Measurements from ENCODE around the gene CNP.

CNP gene

DNA sequence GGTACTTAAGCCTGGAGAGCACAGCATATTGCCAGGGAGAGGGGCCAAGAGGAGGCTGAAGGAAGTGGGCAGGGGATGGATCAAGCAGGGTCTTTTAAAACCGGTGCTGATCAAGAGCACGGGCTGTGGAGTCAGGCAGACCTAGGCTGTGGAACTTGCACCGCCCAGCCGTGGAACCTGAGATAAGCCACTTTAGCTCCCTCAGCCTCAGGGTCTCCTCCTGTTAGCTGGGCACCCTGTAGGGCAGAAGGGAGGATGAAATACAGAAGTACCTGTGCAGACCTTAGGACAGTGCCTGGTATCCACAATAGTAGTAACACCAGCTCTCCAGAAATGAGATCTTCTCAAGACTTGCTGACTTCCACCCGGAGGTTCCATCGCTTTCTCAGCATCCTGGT, 26.9 kb upstream of the CNP start:
- no peak for DNase-seq

GRCh38 chr17:41941168-41941567, 25.4 kb upstream of the CNP start:
- DNase-seq, result no peak

DNA sequence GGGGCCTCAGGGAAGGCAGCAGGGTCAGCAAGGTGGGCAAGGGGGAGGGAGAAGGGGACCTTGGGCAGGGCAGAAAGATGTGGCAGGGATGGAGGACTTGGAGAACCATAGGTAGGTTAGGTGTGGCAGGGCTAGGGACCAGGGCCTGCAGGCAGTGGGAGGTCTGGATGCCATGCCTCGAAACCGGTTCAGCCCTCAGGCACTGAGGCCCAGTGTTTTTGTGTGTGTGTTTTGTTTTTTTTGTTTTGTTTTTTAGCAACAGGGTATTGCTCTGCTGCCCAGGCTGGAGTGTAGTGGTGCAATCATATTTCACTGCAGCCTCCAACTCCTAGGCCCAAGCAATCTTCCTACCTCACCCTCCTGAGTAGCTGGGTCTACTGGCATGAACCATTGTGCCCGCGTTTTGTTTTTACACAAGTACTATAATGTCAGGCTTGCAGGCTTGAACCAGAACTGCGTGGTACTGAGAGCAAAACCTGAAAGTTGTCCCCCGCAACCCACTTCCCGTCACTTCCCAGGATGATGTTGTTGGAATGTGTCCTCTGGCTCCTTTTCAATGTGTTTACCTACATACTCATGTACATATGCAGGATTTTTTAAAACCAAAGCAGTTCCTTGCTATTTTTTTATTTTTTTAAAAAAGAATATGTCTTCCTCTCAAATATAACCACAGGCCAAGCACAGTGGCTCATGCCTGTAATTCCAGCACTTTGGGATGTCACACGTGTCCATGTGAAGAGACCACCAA, 23.8 kb upstream of the CNP start:
- no peak for DNase-seq

DNA sequence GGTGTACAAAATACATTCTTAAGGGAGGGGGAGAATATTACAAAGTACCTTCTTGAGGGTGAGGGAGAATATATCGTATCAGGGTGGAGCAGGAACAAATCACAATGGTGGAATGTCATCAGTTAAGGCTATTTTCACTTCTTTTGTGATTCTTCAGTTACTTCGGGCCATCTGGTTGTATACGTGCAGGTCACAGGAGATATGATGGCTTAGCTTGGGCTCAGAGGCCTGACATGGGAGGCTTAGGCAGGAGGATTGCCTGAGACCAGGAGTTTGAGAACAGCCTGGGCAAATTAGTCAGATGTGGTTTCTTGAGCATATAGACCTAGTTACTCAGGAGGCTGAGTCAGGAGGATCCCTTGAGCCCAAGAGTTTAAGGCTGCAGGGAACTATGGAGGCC, 23.1 kb upstream of the CNP start:
- DNase-seq, result no peak

DNA sequence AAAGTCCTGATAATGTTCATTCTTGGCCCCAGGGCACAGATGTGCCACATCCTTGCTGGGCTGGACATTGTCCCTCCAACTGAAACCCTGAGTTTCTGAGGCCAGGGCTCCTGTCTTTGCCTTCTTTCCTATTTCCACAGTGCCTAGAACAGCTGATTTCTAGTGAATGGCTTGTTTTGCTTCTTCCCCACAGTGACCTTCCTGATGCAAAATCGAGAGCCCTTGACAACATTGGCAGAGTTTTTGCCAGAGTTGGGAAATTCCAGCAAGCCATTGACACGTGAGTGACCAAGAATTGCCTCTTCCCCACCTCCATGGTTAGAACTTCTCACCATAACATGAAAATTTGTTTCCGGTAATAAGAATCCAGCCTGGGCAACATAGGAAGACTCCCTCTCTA, 21.7 kb upstream of the CNP start:
- no peak for DNase-seq

- DNase-seq, result no peak
Measured at GRCh38 chr17:41948762-41949460, 17.7 kb upstream of the CNP start.

- DNase-seq, result no peak
Measured at GRCh38 chr17:41956522-41956921, 10.1 kb upstream of the CNP start.

- DNase-seq, result no peak
Measured at GRCh38 chr17:41957031-41957868, 9.3 kb upstream of the CNP start.

GRCh38 chr17:41957869-41958439, 8.6 kb upstream of the CNP start:
- DNase-seq, result no peak

DNA sequence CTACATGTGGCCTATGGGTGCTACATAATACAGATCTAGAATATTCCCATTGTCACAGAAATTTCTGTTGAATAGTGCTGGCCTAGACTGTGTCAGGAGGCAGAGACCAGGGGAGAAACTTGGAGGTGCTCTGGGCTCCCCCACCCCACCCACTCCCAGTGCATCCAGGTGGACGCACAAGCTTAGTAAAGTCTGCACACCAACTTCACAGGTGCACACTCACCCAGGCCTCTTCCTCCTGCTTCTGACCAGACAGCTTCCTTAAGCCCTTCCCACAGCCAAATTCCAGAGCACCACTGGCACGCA, 7.6 kb upstream of the CNP start:
- no peak for DNase-seq

- peak; percentile 46 for DNase-seq
Measured at GRCh38 chr17:41959336-41960095, 7.1 kb upstream of the CNP start.

DNA sequence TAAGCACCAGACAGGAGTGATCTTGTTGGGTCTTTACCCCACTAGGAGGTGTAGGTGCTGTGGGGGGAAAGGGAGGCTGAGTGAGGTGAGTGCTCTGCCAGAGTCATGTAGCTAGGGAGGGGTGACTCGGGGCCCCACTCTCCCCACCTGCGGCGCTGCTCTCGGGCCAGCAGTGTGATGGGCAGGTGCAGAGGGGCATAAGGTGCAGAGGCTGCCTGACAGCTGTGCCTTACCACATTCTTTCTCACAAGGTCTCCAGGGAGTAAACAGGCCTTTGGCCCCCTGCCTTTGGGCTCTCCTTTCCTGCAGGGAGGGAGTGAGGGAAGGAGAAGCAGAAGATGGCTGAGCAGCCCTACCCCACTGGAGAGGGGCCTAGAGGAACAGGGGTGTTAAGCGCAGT, 4.5 kb upstream of the CNP start:
- no peak for DNase-seq

DNA sequence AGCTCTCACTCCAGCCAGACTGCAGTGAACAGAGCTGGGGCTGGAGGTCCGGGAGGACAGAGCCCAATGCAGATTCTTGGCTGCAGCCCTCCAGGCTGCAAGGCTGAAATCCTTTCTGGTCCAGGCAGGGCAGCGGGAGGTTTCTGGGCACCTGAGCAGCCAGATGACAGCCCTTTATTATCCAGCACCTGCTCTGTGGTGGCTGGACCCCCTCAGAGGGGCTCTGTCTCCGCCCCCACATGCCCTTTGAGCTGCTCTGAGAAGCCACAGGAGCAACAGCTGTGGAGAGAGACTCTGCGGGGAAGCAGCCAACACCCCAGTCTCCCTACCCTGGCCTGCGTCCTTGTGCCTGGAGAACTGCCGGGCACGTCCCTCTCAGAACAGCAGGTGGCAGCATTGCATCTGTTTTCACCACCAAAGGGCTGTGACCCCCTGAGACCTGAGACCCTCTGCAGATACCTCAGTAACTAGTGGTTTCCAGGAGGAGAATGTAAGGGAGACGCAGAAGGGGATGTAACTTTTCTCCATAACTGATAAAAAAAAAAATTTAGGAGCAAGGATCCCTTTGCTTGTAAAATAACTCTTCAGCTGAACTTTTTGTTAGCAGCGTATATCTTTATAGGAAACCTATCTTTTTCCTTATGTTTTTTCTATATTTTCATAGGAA, 3.7 kb upstream of the CNP start:
- peak; percentile 62 for DNase-seq

DNA sequence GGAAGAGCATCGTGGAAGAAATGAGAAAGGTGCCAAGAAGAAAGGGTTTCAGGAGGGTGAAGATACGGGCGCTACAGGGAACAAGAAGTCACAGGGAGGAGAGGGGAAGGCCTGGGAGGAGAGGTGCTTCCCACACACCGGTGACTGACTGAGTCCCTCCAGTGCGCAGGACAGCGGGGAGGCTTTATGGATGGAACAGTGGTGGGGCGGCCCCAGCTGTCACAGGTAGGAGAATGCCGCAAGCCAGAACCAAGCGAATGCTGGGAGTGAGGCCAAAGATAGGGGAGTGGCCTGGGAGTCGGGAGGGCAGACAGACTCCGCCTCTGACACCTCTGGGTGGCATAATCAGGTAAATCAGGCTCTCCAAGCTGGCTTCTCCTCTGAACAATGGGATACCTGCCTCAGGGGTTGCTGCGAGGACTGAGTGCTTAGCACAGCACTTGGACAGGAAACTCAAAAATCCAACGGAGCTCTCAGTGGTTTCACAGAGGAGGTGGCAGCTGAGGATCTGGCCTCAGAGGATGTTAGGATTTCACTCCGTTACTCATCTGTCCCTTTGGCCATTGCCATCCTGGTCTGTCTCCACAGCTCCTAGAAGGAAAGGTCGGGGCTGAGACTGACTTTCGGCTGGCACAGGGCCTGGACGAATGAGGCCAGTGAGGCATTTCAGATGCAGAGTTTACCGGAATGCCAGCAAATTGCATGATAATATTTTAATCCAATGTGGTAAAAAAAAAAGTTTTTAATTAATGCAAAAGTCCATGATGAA, 717 bp upstream of the CNP start:
- DNase-seq, result no peak

DNA sequence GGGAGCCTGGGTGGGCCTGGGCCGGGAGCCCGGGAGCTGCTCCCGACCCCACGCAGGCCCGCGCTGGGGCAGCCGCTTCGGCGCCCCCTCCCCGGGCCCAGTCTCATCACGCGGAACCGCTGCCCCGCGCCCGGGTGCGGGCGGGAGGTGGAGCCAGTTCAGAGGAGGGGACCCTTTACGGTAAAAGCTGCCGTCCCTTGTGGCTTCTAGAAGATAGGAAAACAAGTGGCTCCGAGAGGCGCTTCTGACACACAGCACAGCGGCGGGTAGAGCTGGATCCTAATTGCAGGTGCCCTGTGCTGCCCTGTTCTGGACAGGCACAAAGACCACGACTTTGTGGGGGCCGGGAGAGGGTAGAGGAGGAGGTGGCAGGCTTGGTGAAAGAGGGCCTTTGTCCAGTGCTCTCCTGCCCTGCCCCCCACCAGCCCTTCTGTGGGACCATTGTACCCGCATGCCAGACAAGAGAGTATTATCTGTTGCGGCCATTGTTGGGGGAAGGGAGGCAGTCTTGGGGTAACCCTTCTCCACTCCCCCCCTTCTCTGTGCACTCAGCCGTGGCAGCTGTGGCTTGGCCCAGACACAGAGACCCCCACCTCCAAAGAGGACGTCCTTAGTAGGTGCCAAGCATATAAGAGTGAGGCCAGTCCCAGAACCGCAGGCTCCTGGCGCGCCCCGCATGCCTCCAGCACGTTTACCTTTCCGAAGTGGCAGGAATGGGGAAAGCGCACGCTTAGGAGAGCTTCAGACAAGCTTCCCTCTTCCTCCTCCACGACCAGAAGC, 736 bp downstream of the CNP start:
- DNase-seq, result peak; percentile 38

DNA sequence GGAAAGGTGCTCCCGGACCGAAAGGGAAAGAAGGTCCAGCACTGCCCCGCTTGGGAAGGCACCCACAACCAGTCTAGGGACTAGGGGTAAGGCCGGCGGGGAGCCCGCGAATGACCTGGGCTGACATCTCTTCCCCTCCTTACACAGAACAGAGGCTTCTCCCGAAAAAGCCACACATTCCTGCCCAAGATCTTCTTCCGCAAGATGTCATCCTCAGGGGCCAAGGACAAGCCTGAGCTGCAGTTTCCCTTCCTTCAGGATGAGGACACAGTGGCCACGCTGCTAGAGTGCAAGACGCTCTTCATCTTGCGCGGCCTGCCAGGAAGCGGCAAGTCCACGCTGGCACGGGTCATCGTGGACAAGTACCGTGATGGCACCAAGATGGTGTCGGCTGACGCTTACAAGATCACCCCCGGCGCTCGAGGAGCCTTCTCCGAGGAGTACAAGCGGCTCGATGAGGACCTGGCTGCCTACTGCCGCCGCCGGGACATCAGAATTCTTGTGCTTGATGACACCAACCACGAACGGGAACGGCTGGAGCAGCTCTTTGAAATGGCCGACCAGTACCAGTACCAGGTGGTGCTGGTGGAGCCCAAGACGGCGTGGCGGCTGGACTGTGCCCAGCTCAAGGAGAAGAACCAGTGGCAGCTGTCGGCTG, 1.5 kb downstream of the CNP start:
- DNase-seq, result no peak

- DNase-seq, result no peak
Measured at GRCh38 chr17:41968676-41969075, 2.1 kb downstream of the CNP start.

DNA sequence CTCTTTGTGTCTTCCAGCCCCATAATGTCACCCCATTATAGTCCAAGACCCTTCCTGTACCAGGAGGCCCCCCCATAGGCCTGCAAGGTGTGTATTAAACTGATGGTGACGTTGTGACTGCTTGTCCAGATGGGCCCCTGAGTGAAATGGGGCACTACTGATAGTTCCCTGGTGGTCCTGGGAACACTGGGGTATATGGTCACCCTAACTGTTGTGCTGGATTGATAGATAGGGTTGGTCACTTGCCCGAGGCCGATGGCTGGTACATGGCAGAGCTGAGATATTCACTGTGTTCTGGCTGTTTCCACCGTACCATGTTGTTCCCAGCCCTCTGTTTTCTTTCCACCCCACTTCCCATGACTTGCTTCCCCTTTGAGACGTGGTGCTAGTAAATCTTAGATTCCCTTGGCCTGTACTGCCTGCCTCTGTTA, 4.3 kb downstream of the CNP start:
- DNase-seq, result no peak

DNA sequence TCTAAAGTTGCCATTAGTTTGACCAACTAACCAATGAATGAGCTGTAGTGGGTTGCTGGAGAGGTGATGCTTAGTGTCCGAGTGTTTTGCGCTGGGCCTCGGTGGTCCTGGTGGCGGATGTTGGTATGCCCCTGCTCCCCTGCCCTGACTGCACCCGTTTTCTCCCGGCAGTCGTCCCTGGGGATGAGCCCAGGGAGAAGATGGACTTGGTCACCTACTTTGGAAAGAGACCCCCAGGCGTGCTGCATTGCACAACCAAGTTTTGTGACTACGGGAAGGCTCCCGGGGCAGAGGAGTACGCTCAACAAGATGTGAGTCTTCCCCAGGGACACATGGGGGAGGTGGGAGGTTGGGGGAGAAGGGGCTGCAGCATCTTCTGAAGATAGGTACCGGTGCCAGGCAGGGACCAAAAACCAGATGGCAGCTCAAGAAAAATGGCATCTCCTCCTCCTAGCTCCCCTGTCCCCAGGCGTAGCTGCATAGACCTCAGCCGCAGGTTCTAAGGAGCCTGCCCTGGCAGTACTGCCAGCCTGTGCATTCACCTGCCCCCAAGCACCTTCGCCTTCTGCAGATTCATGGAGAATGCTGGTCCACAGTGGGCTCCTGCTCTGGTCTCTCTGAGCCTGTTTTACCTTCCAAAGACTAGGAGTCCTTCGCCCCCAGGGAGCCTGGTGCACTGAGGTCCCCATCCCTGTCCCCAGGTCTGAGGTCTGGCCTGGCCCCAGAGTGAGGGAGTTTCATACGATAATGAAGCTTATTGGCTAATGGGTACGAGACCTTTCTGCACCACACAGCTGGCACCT, 5.3 kb downstream of the CNP start:
- DNase-seq, result no peak
